Mucosa of stomach (tissue), 1 donor: ENCODE results near the gene NAGLU.

ENCODE experiments used
- H3K27me3 ChIP-seq: one replicate; pipeline ENCODE4 v1.7.0; 2013; ENCODE audit warnings: mild to moderate bottlenecking, low read length; ENCODE audit not compliant: control insufficient read depth, insufficient read depth
- H3K36me3 ChIP-seq: one replicate; pipeline ENCODE4 v1.7.0; 2013; ENCODE audit warnings: low read length; ENCODE audit not compliant: control insufficient read depth, insufficient read depth
- H3K4me1 ChIP-seq: one replicate; pipeline ENCODE4 v1.7.0; 2013; ENCODE audit warnings: mild to moderate bottlenecking, low read length; ENCODE audit not compliant: control insufficient read depth, insufficient read depth
- H3K4me3 ChIP-seq: one replicate; pipeline ENCODE4 v1.7.0; 2013; ENCODE audit warnings: low read length
- H3K9ac ChIP-seq: one replicate; pipeline ENCODE4 v1.7.0; 2013; ENCODE audit warnings: mild to moderate bottlenecking, low read length, moderate library complexity
- H3K9me3 ChIP-seq: one replicate; pipeline ENCODE4 v1.7.0; 2013; ENCODE audit warnings: mild to moderate bottlenecking, low read length, moderate library complexity; ENCODE audit not compliant: control insufficient read depth
- donor health status: Pancreatic carcinoma.

NAGLU gene

GRCh38 chr17:42522798-42523278 is 13.2 kb upstream of the NAGLU start:
- no peak overlapping the region for H3K4me3 ChIP-seq
- no peaks in the 10 kb centered on the region for H3K9me3 ChIP-seq
- peaks cover 45% of the 10 kb centered on the region for H3K4me1 ChIP-seq
- no peak overlapping the region for H3K9ac ChIP-seq
- H3K36me3 ChIP-seq: peaks cover 4% of the 10 kb centered on the region
- H3K27me3 ChIP-seq: no peaks in the 10 kb centered on the region

GRCh38 chr17:42525221-42525620 is 10.8 kb upstream of the NAGLU start:
- Histone ChIP-seq H3K36me3 (peaks cover 4% of the 10 kb centered on the region), H3K4me3 (no peak overlapping the region), H3K9me3 (no peaks in the 10 kb centered on the region), H3K4me1 (peaks cover 26% of the 10 kb centered on the region), H3K9ac (no peak overlapping the region), H3K27me3 (no peaks in the 10 kb centered on the region)

GRCh38 chr17:42526031-42526444 is 10.0 kb upstream of the NAGLU start:
- no peaks in the 10 kb centered on the region for H3K9me3 ChIP-seq
- no peak overlapping the region for H3K9ac ChIP-seq
- H3K27me3 ChIP-seq: no peaks in the 10 kb centered on the region
- no peak overlapping the region for H3K4me3 ChIP-seq
- peaks cover 4% of the 10 kb centered on the region for H3K36me3 ChIP-seq
- H3K4me1 ChIP-seq: peaks cover 24% of the 10 kb centered on the region

GRCh38 chr17:42527932-42528331 is 8.1 kb upstream of the NAGLU start:
- no peaks in the 10 kb centered on the region for H3K36me3 ChIP-seq
- no peak overlapping the region for H3K9ac ChIP-seq
- peaks cover 18% of the 10 kb centered on the region for H3K4me1 ChIP-seq
- H3K4me3 ChIP-seq: no peak overlapping the region
- H3K27me3 ChIP-seq: no peaks in the 10 kb centered on the region
- no peaks in the 10 kb centered on the region for H3K9me3 ChIP-seq

GRCh38 chr17:42529061-42529460 is 7.0 kb upstream of the NAGLU start:
- Histone ChIP-seq H3K27me3 (no peaks in the 10 kb centered on the region), H3K4me3 (no peak overlapping the region), H3K9ac (no peak overlapping the region), H3K4me1 (peaks cover 18% of the 10 kb centered on the region), H3K9me3 (no peaks in the 10 kb centered on the region), H3K36me3 (no peaks in the 10 kb centered on the region)

GRCh38 chr17:42530952-42531454 is 5.0 kb upstream of the NAGLU start:
- H3K4me1 ChIP-seq: peaks cover 29% of the 10 kb centered on the region
- no peak overlapping the region for H3K4me3 ChIP-seq
- no peaks in the 10 kb centered on the region for H3K9me3 ChIP-seq
- no peak overlapping the region for H3K9ac ChIP-seq
- no peaks in the 10 kb centered on the region for H3K36me3 ChIP-seq
- no peaks in the 10 kb centered on the region for H3K27me3 ChIP-seq

- no peak overlapping the region for H3K4me3 ChIP-seq
- no peaks in the 10 kb centered on the region for H3K27me3 ChIP-seq
- peaks cover 29% of the 10 kb centered on the region for H3K4me1 ChIP-seq
- peak overlapping the region; percentile 20 for H3K9ac ChIP-seq
- H3K36me3 ChIP-seq: no peaks in the 10 kb centered on the region
- H3K9me3 ChIP-seq: no peaks in the 10 kb centered on the region
Observed at GRCh38 chr17:42531455-42532354, 4.3 kb upstream of the NAGLU start.

- Histone ChIP-seq H3K9ac (peak overlapping the region; percentile 80), H3K9me3 (no peaks in the 10 kb centered on the region), H3K4me3 (peak overlapping the region; percentile 57), H3K27me3 (no peaks in the 10 kb centered on the region), H3K36me3 (no peaks in the 10 kb centered on the region), H3K4me1 (peaks cover 31% of the 10 kb centered on the region)
Observed at GRCh38 chr17:42535155-42536047, 640 bp upstream of the NAGLU start.

- peak overlapping the region; percentile 31 for H3K4me3 ChIP-seq
- H3K4me1 ChIP-seq: peaks cover 31% of the 10 kb centered on the region
- H3K9me3 ChIP-seq: no peaks in the 10 kb centered on the region
- H3K36me3 ChIP-seq: no peaks in the 10 kb centered on the region
- H3K27me3 ChIP-seq: no peaks in the 10 kb centered on the region
- H3K9ac ChIP-seq: peak overlapping the region; percentile 80
Observed at GRCh38 chr17:42536372-42537155, 523 bp downstream of the NAGLU start.

- Histone ChIP-seq H3K4me3 (peak overlapping the region; percentile 31), H3K9ac (peak overlapping the region; percentile 49), H3K36me3 (no peaks in the 10 kb centered on the region), H3K27me3 (no peaks in the 10 kb centered on the region), H3K4me1 (peaks cover 36% of the 10 kb centered on the region), H3K9me3 (no peaks in the 10 kb centered on the region)
Observed at GRCh38 chr17:42537156-42537805, 1.2 kb downstream of the NAGLU start.
